HepG2 (cell line): ENCODE measurements around the gene ENDOU. TPM values are rescaled to one million over a fixed set of nuclear protein-coding genes. Genes with fewer than 3 reads are reported as not detected.
A peak's percentile ranks its signal among the peaks of the same experiment; 100 is the strongest.

Source experiments
- ATF7 ChIP-seq, 2 experiments: fragments of 450-650 bp in 1 of 2; sonication (generic) in 1 of 2; formaldehyde crosslinking in 1 of 2; IDR thresholded peaks; 2 replicates each; pipeline versions ENCODE4 v1.4.0 to v1.6.1; 2016 to 2020; ENCODE audit warnings: antibody characterized with exemption in 1 of 2, mild to moderate bottlenecking in 1 of 2, missing genetic modification reagents in 1 of 2
- FOXA1 ChIP-seq, 2 experiments: fragments of 450-650 bp in 1 of 2; sonication (generic) in 1 of 2; formaldehyde crosslinking in 1 of 2; IDR thresholded peaks; 2 replicates each; pipeline versions ENCODE4 v1.4.0 to v1.6.1; 2016 to 2020; ENCODE audit warnings: missing genetic modification reagents in 1 of 2
- HDAC1 ChIP-seq: sonication (generic); formaldehyde crosslinking; IDR thresholded peaks from 2 replicates; pipeline ENCODE4 v1.5.1; 2020; ENCODE audit warnings: mild to moderate bottlenecking, missing genetic modification reagents
- MTA3 ChIP-seq: sonication (generic); formaldehyde crosslinking; IDR thresholded peaks from 2 replicates; pipeline ENCODE4 v1.4.0; 2020; ENCODE audit warnings: missing genetic modification reagents
- NFRKB ChIP-seq: fragments of 450-650 bp; IDR thresholded peaks from 2 replicates; pipeline ENCODE4 v1.6.1; 2017
- PHF8 ChIP-seq: sonication (generic); formaldehyde crosslinking; IDR thresholded peaks from 2 replicates; pipeline ENCODE4 v1.5.0; 2020; ENCODE audit warnings: missing genetic modification reagents
- RBM22 ChIP-seq: fragments of 200-400 bp; formaldehyde crosslinking; optimal IDR thresholded peaks from 2 replicates; pipeline ENCODE3; 2017; ENCODE audit warnings: mild to moderate bottlenecking, low read length, moderate library complexity
- SMAD1 ChIP-seq: sonication (generic); formaldehyde crosslinking; IDR thresholded peaks from 2 replicates; pipeline ENCODE4 v1.4.0; 2020; ENCODE audit warnings: missing genetic modification reagents, low read depth, mild to moderate bottlenecking, borderline replicate concordance
- TBX3 ChIP-seq: fragments of 450-650 bp; IDR thresholded peaks from 2 replicates; pipeline ENCODE4 v1.6.1; 2017; ENCODE audit warnings: antibody characterized with exemption, mild to moderate bottlenecking, inconsistent platforms, borderline replicate concordance
- ZBTB21 ChIP-seq: sonication (generic); formaldehyde crosslinking; IDR thresholded peaks from 2 replicates; pipeline ENCODE4 v1.4.0; 2020; ENCODE audit warnings: missing genetic modification reagents
- ZBTB3 ChIP-seq: sonication (generic); formaldehyde crosslinking; IDR thresholded peaks from 2 replicates; pipeline ENCODE4 v1.4.0; 2020; ENCODE audit warnings: low read depth, mild to moderate bottlenecking, moderate library complexity, missing genetic modification reagents, borderline replicate concordance
- ZNF10 ChIP-seq: sonication (generic); formaldehyde crosslinking; IDR thresholded peaks from 2 replicates; pipeline ENCODE4 v1.4.0; 2020; ENCODE audit warnings: mild to moderate bottlenecking, low read depth, missing genetic modification reagents, borderline replicate concordance
- ZSCAN21 ChIP-seq: sonication (generic); formaldehyde crosslinking; IDR thresholded peaks from 2 replicates; pipeline ENCODE4 v1.8.0; 2022; ENCODE audit warnings: mild to moderate bottlenecking, missing genetic modification reagents, moderate library complexity, borderline replicate concordance
- ZSCAN30 ChIP-seq: sonication (generic); formaldehyde crosslinking; IDR thresholded peaks from 2 replicates; pipeline ENCODE4 v1.5.0; 2020; ENCODE audit warnings: mild to moderate bottlenecking, missing genetic modification reagents
- polyA plus RNA-seq, 8 experiments: library from polyadenylated mRNA; depleted of rRNA in 3 of 8; stranded (reverse) in 7 of 8; unstranded in 1 of 8; fragments of >200 nt; fragmentation: Illumina TruSeq in 4 of 8; extraction: Trizol in 4 of 8; gene quantifications; 2 replicates each; pipeline versions ENCODE4 v1.2.1 to v1.2.3, GENCODE V29; 2011 to 2016; ENCODE audit warnings: low read depth in 4 of 8, missing spikeins in 1 of 8, mixed read lengths in 1 of 8; ENCODE audit not compliant: insufficient read depth in 1 of 8
- total RNA-seq, 5 experiments: library from RNA; depleted of rRNA; stranded (reverse); fragments of >200 nt; fragmentation: Illumina TruSeq; extraction: Trizol; gene quantifications; 2 replicates each; pipeline ENCODE4 v1.2.3, GENCODE V29; 2016; ENCODE audit warnings: low read depth in 1 of 5
- TF ChIP-seq, protein P1 (sequence below): sonication (generic); formaldehyde crosslinking; IDR thresholded peaks from 2 replicates; pipeline ENCODE4 v1.8.1; 2023; ENCODE audit warnings: mild to moderate bottlenecking, missing genetic modification reagents, borderline replicate concordance
- TF ChIP-seq, protein P2 (sequence below): sonication (generic); formaldehyde crosslinking; IDR thresholded peaks from 2 replicates; pipeline ENCODE4 v1.4.0; 2020; ENCODE audit warnings: missing genetic modification reagents
- TF ChIP-seq, protein P3 (sequence below): sonication (generic); formaldehyde crosslinking; IDR thresholded peaks from 2 replicates; pipeline ENCODE4 v1.4.0; 2020; ENCODE audit warnings: missing genetic modification reagents, borderline replicate concordance
- TF ChIP-seq, protein P4 (sequence below): sonication (generic); formaldehyde crosslinking; IDR thresholded peaks from 2 replicates; pipeline ENCODE4 v1.8.1; 2023; ENCODE audit warnings: mild to moderate bottlenecking, inconsistent platforms, moderate library complexity, missing genetic modification reagents, borderline replicate concordance
- TF ChIP-seq, protein P5 (sequence below): sonication (generic); formaldehyde crosslinking; IDR thresholded peaks from 2 replicates; pipeline ENCODE4 v1.5.0; 2020; ENCODE audit warnings: mild to moderate bottlenecking, missing genetic modification reagents, moderate library complexity

Gene ENDOU
- total and polyA plus RNA-seq, 2 of the 13 experiments (the other 11 are each of a cell fraction or from before 2014, with no cell fraction given) = not detected

DNA sequence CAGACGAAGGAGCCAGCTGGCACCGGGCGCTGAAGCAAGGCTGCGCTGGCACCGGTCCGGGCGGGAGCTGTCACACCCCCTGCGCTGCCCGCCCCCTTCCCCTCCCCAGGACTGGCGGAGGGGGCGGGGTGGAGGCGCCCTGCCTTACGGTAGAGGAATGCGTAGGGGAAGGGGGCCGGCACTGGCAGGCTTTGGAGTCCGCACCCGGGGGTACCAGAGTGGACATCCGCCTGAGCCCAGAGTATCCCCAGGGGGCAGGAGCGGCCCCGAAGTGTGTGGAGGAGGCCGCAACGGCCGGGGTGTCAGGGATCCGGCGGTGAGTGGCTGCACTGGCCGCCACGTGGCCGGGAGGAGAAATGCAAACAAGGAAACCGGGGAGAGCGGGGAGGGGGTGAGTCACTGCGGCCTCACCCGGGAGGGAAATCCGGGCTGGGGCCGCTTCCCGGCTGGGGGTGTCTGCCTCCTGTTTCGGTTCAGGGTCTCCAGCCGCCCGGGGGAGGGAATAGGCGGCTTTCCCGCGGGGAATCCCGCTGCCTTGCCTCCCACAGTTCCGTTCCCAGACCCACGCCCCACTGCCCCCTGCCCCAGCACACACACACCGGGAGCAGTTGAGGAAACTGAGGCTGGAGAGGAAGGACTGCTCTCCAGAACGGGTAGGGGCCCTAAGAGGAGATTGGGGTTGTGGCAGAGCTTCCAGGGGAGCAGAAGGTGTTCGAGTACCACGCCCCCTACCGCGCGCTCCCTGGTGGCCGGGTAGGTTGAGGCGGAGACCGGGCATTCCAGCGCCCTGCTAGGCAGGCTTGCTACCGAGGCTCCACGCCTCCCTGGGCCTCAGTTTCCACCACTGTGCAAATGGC, 33.8 kb upstream of the ENDOU start, which contains the start of gene RAPGEF3 (continued):
- TF ChIP-seq, protein P1, sequence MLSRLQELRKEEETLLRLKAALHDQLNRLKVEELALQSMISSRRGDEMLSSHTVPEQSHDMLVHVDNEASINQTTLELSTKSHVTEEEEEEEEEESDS = no peak
- TF ChIP-seq ZNF10 (CRISPR knock-in tag) (no peak), SMAD1 (CRISPR knock-in tag) (no peak), MTA3 (CRISPR knock-in tag) (no peak), ZSCAN30 (no peak), TBX3 (no peak), ZSCAN21 (CRISPR knock-in tag) (0 out of 2 replicates have a peak, but pooled peaks have one; percentile 30), NFRKB (no peak), ATF7 (IDR thresholded peaks at IDR 0.05) (no peak), ATF7 (CRISPR knock-in tag; IDR thresholded peaks at IDR 0.05) (no peak), ZBTB3 (CRISPR knock-in tag) (no peak), PHF8 (CRISPR knock-in tag) (no peak), HDAC1 (no peak), ZBTB21 (CRISPR knock-in tag) (no peak), FOXA1 (IDR thresholded peaks at IDR 0.05) (no peak), FOXA1 (CRISPR knock-in tag; IDR thresholded peaks at IDR 0.05) (peak; percentile 68), RBM22 (no peak)
- TF ChIP-seq, protein P2, sequence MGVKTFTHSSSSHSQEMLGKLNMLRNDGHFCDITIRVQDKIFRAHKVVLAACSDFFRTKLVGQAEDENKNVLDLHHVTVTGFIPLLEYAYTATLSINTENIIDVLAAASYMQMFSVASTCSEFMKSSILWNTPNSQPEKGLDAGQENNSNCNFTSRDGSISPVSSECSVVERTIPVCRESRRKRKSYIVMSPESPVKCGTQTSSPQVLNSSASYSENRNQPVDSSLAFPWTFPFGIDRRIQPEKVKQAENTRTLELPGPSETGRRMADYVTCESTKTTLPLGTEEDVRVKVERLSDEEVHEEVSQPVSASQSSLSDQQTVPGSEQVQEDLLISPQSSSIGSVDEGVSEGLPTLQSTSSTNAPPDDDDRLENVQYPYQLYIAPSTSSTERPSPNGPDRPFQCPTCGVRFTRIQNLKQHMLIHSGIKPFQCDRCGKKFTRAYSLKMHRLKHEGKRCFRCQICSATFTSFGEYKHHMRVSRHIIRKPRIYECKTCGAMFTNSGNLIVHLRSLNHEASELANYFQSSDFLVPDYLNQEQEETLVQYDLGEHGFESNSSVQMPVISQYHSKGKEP (CRISPR knock-in tag) = no peak
- TF ChIP-seq, protein P3, sequence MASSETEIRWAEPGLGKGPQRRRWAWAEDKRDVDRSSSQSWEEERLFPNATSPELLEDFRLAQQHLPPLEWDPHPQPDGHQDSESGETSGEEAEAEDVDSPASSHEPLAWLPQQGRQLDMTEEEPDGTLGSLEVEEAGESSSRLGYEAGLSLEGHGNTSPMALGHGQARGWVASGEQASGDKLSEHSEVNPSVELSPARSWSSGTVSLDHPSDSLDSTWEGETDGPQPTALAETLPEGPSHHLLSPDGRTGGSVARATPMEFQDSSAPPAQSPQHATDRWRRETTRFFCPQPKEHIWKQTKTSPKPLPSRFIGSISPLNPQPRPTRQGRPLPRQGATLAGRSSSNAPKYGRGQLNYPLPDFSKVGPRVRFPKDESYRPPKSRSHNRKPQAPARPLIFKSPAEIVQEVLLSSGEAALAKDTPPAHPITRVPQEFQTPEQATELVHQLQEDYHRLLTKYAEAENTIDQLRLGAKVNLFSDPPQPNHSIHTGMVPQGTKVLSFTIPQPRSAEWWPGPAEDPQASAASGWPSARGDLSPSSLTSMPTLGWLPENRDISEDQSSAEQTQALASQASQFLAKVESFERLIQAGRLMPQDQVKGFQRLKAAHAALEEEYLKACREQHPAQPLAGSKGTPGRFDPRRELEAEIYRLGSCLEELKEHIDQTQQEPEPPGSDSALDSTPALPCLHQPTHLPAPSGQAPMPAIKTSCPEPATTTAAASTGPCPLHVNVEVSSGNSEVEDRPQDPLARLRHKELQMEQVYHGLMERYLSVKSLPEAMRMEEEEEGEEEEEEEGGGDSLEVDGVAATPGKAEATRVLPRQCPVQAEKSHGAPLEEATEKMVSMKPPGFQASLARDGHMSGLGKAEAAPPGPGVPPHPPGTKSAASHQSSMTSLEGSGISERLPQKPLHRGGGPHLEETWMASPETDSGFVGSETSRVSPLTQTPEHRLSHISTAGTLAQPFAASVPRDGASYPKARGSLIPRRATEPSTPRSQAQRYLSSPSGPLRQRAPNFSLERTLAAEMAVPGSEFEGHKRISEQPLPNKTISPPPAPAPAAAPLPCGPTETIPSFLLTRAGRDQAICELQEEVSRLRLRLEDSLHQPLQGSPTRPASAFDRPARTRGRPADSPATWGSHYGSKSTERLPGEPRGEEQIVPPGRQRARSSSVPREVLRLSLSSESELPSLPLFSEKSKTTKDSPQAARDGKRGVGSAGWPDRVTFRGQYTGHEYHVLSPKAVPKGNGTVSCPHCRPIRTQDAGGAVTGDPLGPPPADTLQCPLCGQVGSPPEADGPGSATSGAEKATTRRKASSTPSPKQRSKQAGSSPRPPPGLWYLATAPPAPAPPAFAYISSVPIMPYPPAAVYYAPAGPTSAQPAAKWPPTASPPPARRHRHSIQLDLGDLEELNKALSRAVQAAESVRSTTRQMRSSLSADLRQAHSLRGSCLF (CRISPR knock-in tag) = no peak
- TF ChIP-seq, protein P4, sequence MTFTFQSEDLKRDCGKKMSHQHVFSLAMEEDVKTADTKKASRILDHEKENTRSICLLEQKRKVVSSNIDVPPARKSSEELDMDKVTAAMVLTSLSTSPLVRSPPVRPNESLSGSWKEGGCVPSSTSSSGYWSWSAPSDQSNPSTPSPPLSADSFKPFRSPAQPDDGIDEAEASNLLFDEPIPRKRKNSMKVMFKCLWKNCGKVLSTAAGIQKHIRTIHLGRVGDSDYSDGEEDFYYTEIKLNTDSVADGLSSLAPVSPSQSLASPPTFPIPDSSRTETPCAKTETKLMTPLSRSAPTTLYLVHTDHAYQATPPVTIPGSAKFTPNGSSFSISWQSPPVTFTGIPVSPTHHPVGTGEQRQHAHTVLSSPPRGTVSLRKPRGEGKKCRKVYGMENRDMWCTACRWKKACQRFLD (CRISPR knock-in tag) = no peak
- TF ChIP-seq, protein P5, sequence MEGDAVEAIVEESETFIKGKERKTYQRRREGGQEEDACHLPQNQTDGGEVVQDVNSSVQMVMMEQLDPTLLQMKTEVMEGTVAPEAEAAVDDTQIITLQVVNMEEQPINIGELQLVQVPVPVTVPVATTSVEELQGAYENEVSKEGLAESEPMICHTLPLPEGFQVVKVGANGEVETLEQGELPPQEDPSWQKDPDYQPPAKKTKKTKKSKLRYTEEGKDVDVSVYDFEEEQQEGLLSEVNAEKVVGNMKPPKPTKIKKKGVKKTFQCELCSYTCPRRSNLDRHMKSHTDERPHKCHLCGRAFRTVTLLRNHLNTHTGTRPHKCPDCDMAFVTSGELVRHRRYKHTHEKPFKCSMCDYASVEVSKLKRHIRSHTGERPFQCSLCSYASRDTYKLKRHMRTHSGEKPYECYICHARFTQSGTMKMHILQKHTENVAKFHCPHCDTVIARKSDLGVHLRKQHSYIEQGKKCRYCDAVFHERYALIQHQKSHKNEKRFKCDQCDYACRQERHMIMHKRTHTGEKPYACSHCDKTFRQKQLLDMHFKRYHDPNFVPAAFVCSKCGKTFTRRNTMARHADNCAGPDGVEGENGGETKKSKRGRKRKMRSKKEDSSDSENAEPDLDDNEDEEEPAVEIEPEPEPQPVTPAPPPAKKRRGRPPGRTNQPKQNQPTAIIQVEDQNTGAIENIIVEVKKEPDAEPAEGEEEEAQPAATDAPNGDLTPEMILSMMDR (CRISPR knock-in tag) = peak; percentile 61
